ENCODE measurements around the gene CDC5L.

CDC5L gene

GRCh38 chr6:44462797-44463727 lies 75.6 kb downstream of the CDC5L start:
- H3K4me3 ChIP-seq (ENCODE audit: low read length), result no peak overlapping the region
- H3K4me1 ChIP-seq (ENCODE audit: control insufficient read depth, insufficient read depth, low read length), result no peaks in the 10 kb centered on the region
- no peaks in the 10 kb centered on the region for H3K27me3 ChIP-seq (ENCODE audit: control insufficient read depth, insufficient read depth, low read length)
- no peaks in the 10 kb centered on the region for H3K9me3 ChIP-seq (ENCODE audit: control insufficient read depth, low read length)
- no peaks in the 10 kb centered on the region for H3K36me3 ChIP-seq (ENCODE audit: control insufficient read depth, insufficient read depth, low read length)
- H3K9ac ChIP-seq (ENCODE audit: low read length), result no peak overlapping the region

- Histone ChIP-seq H3K36me3 (ENCODE audit: control insufficient read depth, insufficient read depth, low read length) (no peaks in the 10 kb centered on the region), H3K9ac (ENCODE audit: low read length) (no peak overlapping the region), H3K4me3 (ENCODE audit: low read length) (no peak overlapping the region), H3K9me3 (ENCODE audit: control insufficient read depth, low read length) (no peaks in the 10 kb centered on the region), H3K4me1 (ENCODE audit: control insufficient read depth, insufficient read depth, low read length) (no peaks in the 10 kb centered on the region), H3K27me3 (ENCODE audit: control insufficient read depth, insufficient read depth, low read length) (no peaks in the 10 kb centered on the region)
These were observed 76.4 kb downstream of the CDC5L start for GRCh38 chr6:44463728-44464450.

GRCh38 chr6:44464527-44465310 lies 77.2 kb downstream of the CDC5L start:
- H3K27me3 ChIP-seq (ENCODE audit: control insufficient read depth, insufficient read depth, low read length), result peaks cover under 1% of the 10 kb centered on the region
- H3K9me3 ChIP-seq (ENCODE audit: control insufficient read depth, low read length), result no peaks in the 10 kb centered on the region
- no peak overlapping the region for H3K9ac ChIP-seq (ENCODE audit: low read length)
- H3K36me3 ChIP-seq (ENCODE audit: control insufficient read depth, insufficient read depth, low read length), result no peaks in the 10 kb centered on the region
- peaks cover under 1% of the 10 kb centered on the region for H3K4me1 ChIP-seq (ENCODE audit: control insufficient read depth, insufficient read depth, low read length)
- no peak overlapping the region for H3K4me3 ChIP-seq (ENCODE audit: low read length)

GRCh38 chr6:44466955-44467354 lies 79.4 kb downstream of the CDC5L start:
- peaks cover 5% of the 10 kb centered on the region for H3K27me3 ChIP-seq (ENCODE audit: control insufficient read depth, insufficient read depth, low read length)

GRCh38 chr6:44468835-44469234 lies 81.3 kb downstream of the CDC5L start:
- Histone ChIP-seq H3K36me3 (ENCODE audit: control insufficient read depth, insufficient read depth, low read length) (no peaks in the 10 kb centered on the region), H3K9me3 (ENCODE audit: control insufficient read depth, low read length) (no peaks in the 10 kb centered on the region), H3K4me3 (ENCODE audit: low read length) (no peak overlapping the region)

More at GRCh38 chr6:44466955-44467354, 79.4 kb downstream of the CDC5L start:
- Histone ChIP-seq H3K4me1 (ENCODE audit: control insufficient read depth, insufficient read depth, low read length) (peaks cover 4% of the 10 kb centered on the region), H3K4me3 (ENCODE audit: low read length) (no peak overlapping the region), H3K9me3 (ENCODE audit: control insufficient read depth, low read length) (no peaks in the 10 kb centered on the region), H3K36me3 (ENCODE audit: control insufficient read depth, insufficient read depth, low read length) (no peaks in the 10 kb centered on the region), H3K9ac (ENCODE audit: low read length) (no peak overlapping the region)

GRCh38 chr6:44470115-44470464 lies 82.6 kb downstream of the CDC5L start:
- Histone ChIP-seq H3K36me3 (ENCODE audit: control insufficient read depth, insufficient read depth, low read length) (no peaks in the 10 kb centered on the region), H3K27me3 (ENCODE audit: control insufficient read depth, insufficient read depth, low read length) (peaks cover 5% of the 10 kb centered on the region), H3K4me3 (ENCODE audit: low read length) (no peak overlapping the region)

More at GRCh38 chr6:44468835-44469234, 81.3 kb downstream of the CDC5L start:
- Histone ChIP-seq H3K4me1 (ENCODE audit: control insufficient read depth, insufficient read depth, low read length) (peaks cover 4% of the 10 kb centered on the region), H3K27me3 (ENCODE audit: control insufficient read depth, insufficient read depth, low read length) (peaks cover 5% of the 10 kb centered on the region), H3K9ac (ENCODE audit: low read length) (no peak overlapping the region)

GRCh38 chr6:44470746-44471145 lies 83.2 kb downstream of the CDC5L start:
- Histone ChIP-seq H3K36me3 (ENCODE audit: control insufficient read depth, insufficient read depth, low read length) (no peaks in the 10 kb centered on the region), H3K9ac (ENCODE audit: low read length) (no peak overlapping the region), H3K4me3 (ENCODE audit: low read length) (no peak overlapping the region), H3K27me3 (ENCODE audit: control insufficient read depth, insufficient read depth, low read length) (peaks cover 5% of the 10 kb centered on the region), H3K9me3 (ENCODE audit: control insufficient read depth, low read length) (no peaks in the 10 kb centered on the region), H3K4me1 (ENCODE audit: control insufficient read depth, insufficient read depth, low read length) (peaks cover 13% of the 10 kb centered on the region)

More at GRCh38 chr6:44470115-44470464, 82.6 kb downstream of the CDC5L start:
- Histone ChIP-seq H3K4me1 (ENCODE audit: control insufficient read depth, insufficient read depth, low read length) (peaks cover 7% of the 10 kb centered on the region), H3K9ac (ENCODE audit: low read length) (no peak overlapping the region), H3K9me3 (ENCODE audit: control insufficient read depth, low read length) (no peaks in the 10 kb centered on the region)

- Histone ChIP-seq H3K4me1 (ENCODE audit: control insufficient read depth, insufficient read depth, low read length) (peaks cover 17% of the 10 kb centered on the region), H3K36me3 (ENCODE audit: control insufficient read depth, insufficient read depth, low read length) (no peaks in the 10 kb centered on the region), H3K9me3 (ENCODE audit: control insufficient read depth, low read length) (no peaks in the 10 kb centered on the region), H3K4me3 (ENCODE audit: low read length) (no peak overlapping the region), H3K27me3 (ENCODE audit: control insufficient read depth, insufficient read depth, low read length) (peaks cover 12% of the 10 kb centered on the region), H3K9ac (ENCODE audit: low read length) (no peak overlapping the region)
These were observed 83.9 kb downstream of the CDC5L start for GRCh38 chr6:44471271-44471981.

- Histone ChIP-seq H3K4me1 (ENCODE audit: control insufficient read depth, insufficient read depth, low read length) (peaks cover 17% of the 10 kb centered on the region), H3K4me3 (ENCODE audit: low read length) (no peak overlapping the region), H3K36me3 (ENCODE audit: control insufficient read depth, insufficient read depth, low read length) (no peaks in the 10 kb centered on the region), H3K27me3 (ENCODE audit: control insufficient read depth, insufficient read depth, low read length) (peaks cover 17% of the 10 kb centered on the region), H3K9me3 (ENCODE audit: control insufficient read depth, low read length) (no peaks in the 10 kb centered on the region), H3K9ac (ENCODE audit: low read length) (no peak overlapping the region)
These were observed 84.9 kb downstream of the CDC5L start for GRCh38 chr6:44472250-44472945.

- no peak overlapping the region for H3K4me3 ChIP-seq (ENCODE audit: low read length)
- peaks cover 17% of the 10 kb centered on the region for H3K4me1 ChIP-seq (ENCODE audit: control insufficient read depth, insufficient read depth, low read length)
- H3K36me3 ChIP-seq (ENCODE audit: control insufficient read depth, insufficient read depth, low read length), result no peaks in the 10 kb centered on the region
- H3K27me3 ChIP-seq (ENCODE audit: control insufficient read depth, insufficient read depth, low read length), result peaks cover 17% of the 10 kb centered on the region
- H3K9ac ChIP-seq (ENCODE audit: low read length), result no peak overlapping the region
- no peaks in the 10 kb centered on the region for H3K9me3 ChIP-seq (ENCODE audit: control insufficient read depth, low read length)
These were observed 86.1 kb downstream of the CDC5L start for GRCh38 chr6:44473393-44474189.

Measured in mucosa of stomach (tissue), 1 donor.